ENCODE measurements around the gene KANSL1. TPM values are rescaled to one million over a fixed set of nuclear protein-coding genes. Genes with fewer than 3 reads are reported as not detected.

KANSL1 gene
- total and polyA plus RNA-seq, 2 of the 4 experiments (the other 2 are of a cell fraction) = 19.1 to 49.6 TPM

DNA sequence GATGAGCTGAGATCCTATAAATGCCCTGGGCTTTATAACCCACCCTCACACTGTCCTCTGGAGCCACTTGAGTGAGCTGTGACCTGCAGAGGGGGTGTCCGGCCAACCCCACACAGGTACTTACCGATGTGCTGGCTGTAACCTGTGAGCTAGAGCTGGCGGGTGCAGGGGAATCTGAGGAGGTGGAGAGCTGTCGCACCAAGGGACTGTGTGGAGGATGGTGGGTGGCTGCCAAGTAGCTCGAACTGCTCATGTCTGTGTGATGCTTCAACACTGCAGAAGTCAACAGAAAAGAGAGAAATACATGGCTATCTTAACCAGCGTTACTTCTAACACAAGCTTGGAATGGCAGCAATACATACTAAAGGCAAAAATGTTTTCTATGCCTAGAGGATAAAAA is 154.8 kb downstream of the KANSL1 start:
- Histone ChIP-seq H3K36me3 (ENCODE audit: control insufficient read depth, insufficient read depth, low read length) (peaks cover 53% of the 10 kb centered on the region), H2BK120ac (ENCODE audit: low read depth, low read length) (no peak overlapping the region), H2AK9ac (replicated peaks; ENCODE audit: low read depth, low read length, poor library complexity) (no peak overlapping the region), H4K5ac (ENCODE audit: low read depth, low read length) (no peak overlapping the region), H3K9me3 (ENCODE audit: control insufficient read depth, insufficient read depth, low read length) (no peaks in the 10 kb centered on the region), H3K4me3 (ENCODE audit: insufficient read depth, low read depth, low read length) (no peak overlapping the region), H2BK15ac (ENCODE audit: low read depth, low read length) (no peak overlapping the region), H2AK5ac (ENCODE audit: low read depth, low read length) (no peak overlapping the region), H3K4ac (ENCODE audit: low read depth, low read length) (no peak overlapping the region), H3K27ac (ENCODE audit: insufficient read depth, low read length) (no peak overlapping the region), H2BK5ac (ENCODE audit: low read depth, low read length, poor library complexity, severe bottlenecking) (no peak overlapping the region), H4K8ac (ENCODE audit: low read depth in 2 of 2, low read length in 2 of 2) (no peak overlapping the region), H4K91ac (ENCODE audit: insufficient read depth, low read depth, low read length) (no peak overlapping the region), H3K79me1 (ENCODE audit: low read depth in 1 of 2, low read length in 2 of 2) (peaks cover 25 to 32% of the 10 kb centered on the region in 2 experiments), H3K14ac (replicated peaks; ENCODE audit: low read depth, low read length) (no peak overlapping the region), H3K23ac (ENCODE audit: low read depth, low read length) (no peak overlapping the region), H3K27me3 (ENCODE audit: control insufficient read depth, insufficient read depth, low read length) (no peaks in the 10 kb centered on the region), H3K4me2 (ENCODE audit: low read depth, low read length) (no peak overlapping the region), H3K4me1 (ENCODE audit: control insufficient read depth, insufficient read depth, low read length) (no peaks in the 10 kb centered on the region), H4K20me1 (ENCODE audit: insufficient read depth, low read length) (peaks cover 3% of the 10 kb centered on the region; the same call in 1 of the 2 replicates), H3K18ac (ENCODE audit: low read depth, low read length) (no peak overlapping the region), H3K9me1 (ENCODE audit: insufficient read depth, low read length) (peaks cover 2% of the 10 kb centered on the region; the same call in 1 of the 2 replicates), H2BK20ac (ENCODE audit: low read depth, low read length) (no peak overlapping the region), H3K56ac (ENCODE audit: extremely low read depth, insufficient read depth, low read length) (no peak overlapping the region), H3K9ac (ENCODE audit: low read depth, low read length) (no peak overlapping the region), H2AFZ (replicated peaks; ENCODE audit: low read length, poor library complexity) (no peak overlapping the region)
- dilution Hi-C loops (cut with HindIII; ENCODE audit: low sequenced_read_pairs, unreplicated experiment) = no loop called here
- no TSS peak for BruUV-seq (replicated peaks)
- 90% methylated on average over 2 of the region's 6 CpGs; no CpG with 5 or more reads in 1 of the 2 experiments for WGBS, 2 experiments (ENCODE audit: extremely low coverage in 2 of 2, insufficient read length in 1 of 2)
- POLR2A ChIA-PET (ENCODE audit: unreplicated experiment) = no interaction called here
- CTCF ChIA-PET = interaction anchor here (0.8 to 1.1 kb wide), 3 partner anchors 155 to 174 kb away, joined by 3 to 4 read pairs (median 3); partner anchors contain the start of gene KANSL1
- no peak for TF ChIP-seq MAZ (IDR thresholded peaks at IDR 0.05; ENCODE audit: borderline replicate concordance, low read depth, low read length)
- no peak for TF ChIP-seq CHD1 (IDR thresholded peaks at IDR 0.05; ENCODE audit: low read depth, low read length)
- TF ChIP-seq ELK1 (IDR thresholded peaks at IDR 0.05; ENCODE audit: borderline replicate concordance, low read depth, low read length) = no peak
- TF ChIP-seq POLR2A (IDR thresholded peaks at IDR 0.05; ENCODE audit: low read depth, low read length) = no peak
- TF ChIP-seq MAFK (IDR thresholded peaks at IDR 0.05; ENCODE audit: low read depth, low read length) = no peak
- no peak for TF ChIP-seq RAD21 (IDR thresholded peaks at IDR 0.05; ENCODE audit: low read length)
- no peak for TF ChIP-seq BHLHE40 (IDR thresholded peaks at IDR 0.05; ENCODE audit: low read depth, low read length)
- TF ChIP-seq USF2 (IDR thresholded peaks at IDR 0.05; ENCODE audit: low read depth, low read length) = no peak
- in situ Hi-C loops (cut with MboI; ENCODE audit: low sequenced_read_pairs) = no loop called here
- no peak for ATAC-seq (ENCODE audit: low read depth)
- DNase-seq = no peak
- intact Hi-C loops (cut with micrococcal nuclease) = no loop called here

All from IMR-90 (cell line).